Esophagus muscularis mucosa (tissue), 4 donors: ENCODE results near the gene BNC2.

Experiments
- CTCF ChIP-seq, 3 experiments: fragments of 200-600 bp in 2 of 3; fragments of 450-650 bp in 1 of 3; sonication (generic) in 2 of 3; IDR thresholded peaks; one replicate each; pipeline ENCODE4 v1.5.1; 2017 to 2019; ENCODE audit warnings: antibody characterized with exemption in 3 of 3, mild to moderate bottlenecking in 2 of 3, moderate library complexity in 1 of 3
- EP300 ChIP-seq: sonication (generic); formaldehyde crosslinking; IDR thresholded peaks from one replicate; pipeline ENCODE4 v1.6.1; 2017; ENCODE audit warnings: antibody characterized with exemption
- POLR2A ChIP-seq: fragments of 450-650 bp; IDR thresholded peaks from one replicate; pipeline ENCODE4 v1.6.1; 2017; ENCODE audit warnings: antibody characterized with exemption, moderate library complexity, mild to moderate bottlenecking, low read depth
- POLR2AphosphoS5 ChIP-seq, 2 donors: sonication (generic); formaldehyde crosslinking; IDR thresholded peaks; one replicate each; pipeline ENCODE4 v1.6.1; 2017; ENCODE audit warnings: antibody characterized with exemption in 2 of 2

DNA sequence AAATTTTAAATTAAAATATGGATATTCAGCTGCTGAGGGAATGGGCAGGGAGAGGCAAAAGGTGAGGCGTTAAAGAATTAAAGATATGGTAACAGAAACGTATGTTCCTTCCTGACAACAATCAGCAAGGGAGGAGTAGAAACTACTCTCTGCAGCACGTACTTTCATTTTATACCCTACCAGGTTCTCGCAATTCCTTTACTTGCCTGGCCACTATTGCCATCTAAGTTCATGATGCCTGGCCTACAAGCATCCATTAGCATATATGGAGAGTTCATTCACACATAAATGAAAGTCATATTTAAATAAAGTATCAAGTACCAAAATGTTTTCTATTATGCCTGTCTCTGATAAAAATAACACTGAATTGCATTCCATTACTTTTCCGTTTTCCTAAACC lies 125.1 kb downstream of the BNC2 start:
- TF ChIP-seq CTCF (IDR thresholded peaks at IDR 0.05) (no peak), POLR2A (no peak), POLR2AphosphoS5 (IDR thresholded peaks at IDR 0.05) (no peak), EP300 (no peak)
